ENCODE measurements around the gene SEL1L2. TPM values are rescaled to one million over a fixed set of nuclear protein-coding genes. Genes with fewer than 3 reads are reported as not detected.

The SEL1L2 gene
- total RNA-seq, 1 donor from 2014 or later: not detected

DNA sequence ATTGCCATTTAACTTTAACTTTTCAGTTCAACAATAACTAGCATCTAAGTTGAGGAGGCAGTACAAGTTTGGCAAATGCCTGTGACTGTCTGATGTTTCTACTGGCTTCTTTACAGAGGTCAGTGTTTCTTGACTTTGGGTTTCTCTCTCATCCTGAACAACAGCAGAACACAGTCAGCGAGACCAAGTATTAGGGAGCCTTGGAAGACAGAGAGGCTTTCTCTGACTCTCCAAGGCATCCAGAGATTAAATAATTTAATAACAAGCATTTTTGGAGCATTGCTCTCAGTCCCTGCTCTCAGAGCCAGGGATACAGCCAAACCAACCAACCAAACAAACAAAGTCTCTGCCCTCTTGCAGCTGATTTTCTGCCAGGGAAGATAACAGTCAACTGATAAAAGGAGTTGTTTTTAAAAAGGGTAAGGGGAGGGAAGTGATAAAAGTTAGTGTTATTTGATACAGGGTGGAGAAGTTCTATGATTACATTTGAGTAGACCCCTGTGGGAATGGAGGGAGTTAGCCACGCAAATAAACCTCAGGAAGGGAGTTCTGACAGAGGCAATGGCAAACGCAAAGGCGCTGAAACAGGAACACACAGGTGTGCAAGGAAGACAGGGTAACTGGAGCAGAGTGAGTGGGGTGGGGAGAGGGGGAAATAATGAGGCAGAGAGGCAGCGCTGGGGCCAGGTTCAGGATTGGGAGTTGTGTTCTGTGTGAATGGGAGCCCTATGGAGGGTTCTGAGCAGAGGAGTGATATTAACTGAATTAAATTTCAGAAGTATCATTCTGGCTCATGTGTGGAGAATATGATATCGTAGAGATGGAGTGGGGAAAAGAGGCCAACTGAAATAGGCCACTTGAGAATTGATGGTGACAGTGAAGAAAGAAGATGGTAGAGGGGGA, 55.2 kb downstream of the SEL1L2 start:
- H3K4me1 ChIP-seq: peaks cover 5% of the 10 kb centered on the region
- no peak overlapping the region for H3K4me3 ChIP-seq
- TF ChIP-seq POLR2A (IDR thresholded peaks at IDR 0.05) (no peak), POLR2AphosphoS5 (IDR thresholded peaks at IDR 0.05; ENCODE audit: insufficient read depth in 1 of 2, low read depth in 1 of 2) (no peak)
- TF ChIP-seq, protein P1, sequence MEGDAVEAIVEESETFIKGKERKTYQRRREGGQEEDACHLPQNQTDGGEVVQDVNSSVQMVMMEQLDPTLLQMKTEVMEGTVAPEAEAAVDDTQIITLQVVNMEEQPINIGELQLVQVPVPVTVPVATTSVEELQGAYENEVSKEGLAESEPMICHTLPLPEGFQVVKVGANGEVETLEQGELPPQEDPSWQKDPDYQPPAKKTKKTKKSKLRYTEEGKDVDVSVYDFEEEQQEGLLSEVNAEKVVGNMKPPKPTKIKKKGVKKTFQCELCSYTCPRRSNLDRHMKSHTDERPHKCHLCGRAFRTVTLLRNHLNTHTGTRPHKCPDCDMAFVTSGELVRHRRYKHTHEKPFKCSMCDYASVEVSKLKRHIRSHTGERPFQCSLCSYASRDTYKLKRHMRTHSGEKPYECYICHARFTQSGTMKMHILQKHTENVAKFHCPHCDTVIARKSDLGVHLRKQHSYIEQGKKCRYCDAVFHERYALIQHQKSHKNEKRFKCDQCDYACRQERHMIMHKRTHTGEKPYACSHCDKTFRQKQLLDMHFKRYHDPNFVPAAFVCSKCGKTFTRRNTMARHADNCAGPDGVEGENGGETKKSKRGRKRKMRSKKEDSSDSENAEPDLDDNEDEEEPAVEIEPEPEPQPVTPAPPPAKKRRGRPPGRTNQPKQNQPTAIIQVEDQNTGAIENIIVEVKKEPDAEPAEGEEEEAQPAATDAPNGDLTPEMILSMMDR (IDR thresholded peaks at IDR 0.05): no peak
- no peaks in the 10 kb centered on the region for H3K9me3 ChIP-seq
- no peak overlapping the region for H3K27ac ChIP-seq
- no peak for DNase-seq (ENCODE audit: extremely low spot score in 2 of 2)
- H3K36me3 ChIP-seq: no peaks in the 10 kb centered on the region
- intact Hi-C loops (cut with DNase I): no loop called here
- H3K27me3 ChIP-seq: no peaks in the 10 kb centered on the region

DNA sequence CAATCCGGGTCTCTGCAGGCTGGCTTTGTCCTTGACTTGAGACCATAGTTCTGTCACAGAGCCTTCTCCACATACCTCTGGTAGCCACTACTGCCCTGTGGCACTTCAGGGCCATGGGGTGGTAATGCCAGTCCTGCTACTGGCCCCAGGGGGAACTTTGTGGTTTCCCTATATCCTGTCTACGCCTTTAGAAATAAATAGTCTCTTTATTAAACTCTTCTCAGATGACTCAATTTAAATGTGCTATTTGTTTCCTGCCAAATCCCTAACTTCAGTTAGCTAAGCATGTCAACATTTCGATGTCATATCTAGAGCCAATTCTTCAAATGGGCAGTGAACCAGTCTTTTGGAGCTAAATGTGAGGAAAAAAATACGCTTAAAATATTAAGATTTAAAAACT, 60.1 kb downstream of the SEL1L2 start:
- intact Hi-C loops (cut with DNase I): no loop called here

DNA sequence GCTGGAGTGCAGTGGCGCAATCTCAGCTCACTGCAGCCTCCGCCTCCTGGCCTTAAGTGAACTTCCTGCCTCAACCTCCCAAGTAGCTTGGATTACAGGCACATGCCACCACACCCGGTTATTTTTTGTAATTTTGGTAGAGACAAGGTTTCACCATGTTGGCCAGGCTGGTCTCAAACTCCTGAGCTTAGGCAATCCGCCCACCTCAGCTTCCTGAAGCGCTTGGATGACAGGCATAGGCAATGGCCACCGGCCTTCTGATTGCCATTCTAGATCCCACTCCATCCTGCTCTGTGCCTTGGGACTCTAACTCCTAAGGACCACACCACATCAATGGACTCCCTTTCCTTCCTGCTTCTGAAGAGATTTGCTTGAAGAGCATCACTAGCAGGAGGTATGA, 60.6 kb downstream of the SEL1L2 start:
- Histone ChIP-seq H3K4me3 (no peak overlapping the region), H3K27me3 (no peaks in the 10 kb centered on the region), H3K9me3 (no peaks in the 10 kb centered on the region), H3K27ac (no peak overlapping the region), H3K4me1 (peaks cover 6% of the 10 kb centered on the region), H3K36me3 (no peaks in the 10 kb centered on the region)
- TF ChIP-seq, protein P1 (IDR thresholded peaks at IDR 0.05): no peak
- TF ChIP-seq POLR2A (IDR thresholded peaks at IDR 0.05) (no peak), POLR2AphosphoS5 (IDR thresholded peaks at IDR 0.05; ENCODE audit: insufficient read depth in 1 of 2, low read depth in 1 of 2) (no peak)
- intact Hi-C loops (cut with DNase I): no loop called here
- no peak for DNase-seq (ENCODE audit: extremely low spot score in 2 of 2)

More for the DNA sequence above, 60.1 kb downstream of the SEL1L2 start:
- Histone ChIP-seq H3K36me3 (no peaks in the 10 kb centered on the region), H3K4me1 (peaks cover 6% of the 10 kb centered on the region), H3K27me3 (no peaks in the 10 kb centered on the region), H3K9me3 (no peaks in the 10 kb centered on the region), H3K4me3 (no peak overlapping the region), H3K27ac (no peak overlapping the region)
- no peak for DNase-seq (ENCODE audit: extremely low spot score in 2 of 2)
- TF ChIP-seq POLR2AphosphoS5 (IDR thresholded peaks at IDR 0.05; ENCODE audit: insufficient read depth in 1 of 2, low read depth in 1 of 2) (no peak), POLR2A (IDR thresholded peaks at IDR 0.05) (no peak)
- TF ChIP-seq, protein P1 (IDR thresholded peaks at IDR 0.05): no peak

DNA sequence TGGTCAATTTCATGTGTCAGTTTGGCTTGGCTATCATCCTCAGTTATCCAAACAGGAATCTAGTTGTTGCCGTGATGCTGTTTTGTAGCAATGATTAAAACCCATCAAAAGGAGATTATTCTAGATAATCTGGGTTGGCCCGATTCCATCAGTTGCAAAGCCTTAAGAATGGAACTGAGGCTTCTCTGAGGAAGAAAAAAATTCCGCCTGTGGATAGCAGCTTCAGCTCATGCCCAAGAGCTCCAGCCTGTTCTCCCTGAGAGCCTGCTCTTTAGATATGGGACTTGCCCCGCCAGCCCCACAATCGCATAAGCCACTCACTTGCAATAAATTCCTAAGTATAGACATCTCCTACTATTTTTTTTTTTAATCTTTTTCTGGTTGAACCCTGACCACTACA, 61.5 kb downstream of the SEL1L2 start:
- Histone ChIP-seq H3K27me3 (no peaks in the 10 kb centered on the region), H3K4me3 (no peak overlapping the region), H3K36me3 (no peaks in the 10 kb centered on the region), H3K9me3 (no peaks in the 10 kb centered on the region), H3K27ac (no peak overlapping the region), H3K4me1 (peaks cover 6% of the 10 kb centered on the region)
- TF ChIP-seq POLR2A (IDR thresholded peaks at IDR 0.05): no peak
- no peak for TF ChIP-seq POLR2AphosphoS5 (IDR thresholded peaks at IDR 0.05; ENCODE audit: insufficient read depth in 1 of 2, low read depth in 1 of 2)
- TF ChIP-seq, protein P1 (IDR thresholded peaks at IDR 0.05): no peak
- DNase-seq (ENCODE audit: extremely low spot score in 2 of 2): no peak
- intact Hi-C loops (cut with DNase I): no loop called here

DNA sequence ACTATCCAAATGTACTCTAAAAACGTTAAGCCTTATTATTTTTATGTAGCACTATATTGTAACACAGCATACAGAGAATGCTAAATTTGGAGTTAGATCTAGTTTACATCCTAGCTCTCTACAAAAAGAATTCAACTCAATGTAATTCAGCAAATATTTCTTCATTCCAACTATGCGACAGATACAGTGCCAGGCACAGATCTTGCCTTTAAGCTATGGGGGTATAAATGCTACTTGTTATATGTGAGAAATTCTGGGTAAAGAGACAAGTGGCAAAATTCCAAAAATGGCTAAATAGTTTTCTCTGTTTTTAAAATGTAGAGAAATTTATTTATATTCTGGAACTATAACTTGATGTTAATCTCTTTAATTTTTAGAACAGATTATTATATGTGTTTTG, 63.2 kb downstream of the SEL1L2 start:
- Histone ChIP-seq H3K4me3 (no peak overlapping the region), H3K9me3 (no peaks in the 10 kb centered on the region), H3K36me3 (no peaks in the 10 kb centered on the region), H3K4me1 (peaks cover 6% of the 10 kb centered on the region), H3K27ac (no peak overlapping the region), H3K27me3 (no peaks in the 10 kb centered on the region)
- no peak for DNase-seq (ENCODE audit: extremely low spot score in 2 of 2)
- intact Hi-C loops (cut with DNase I): no loop called here
- TF ChIP-seq POLR2A (IDR thresholded peaks at IDR 0.05) (no peak), POLR2AphosphoS5 (IDR thresholded peaks at IDR 0.05; ENCODE audit: insufficient read depth in 1 of 2, low read depth in 1 of 2) (no peak)
- TF ChIP-seq, protein P1 (IDR thresholded peaks at IDR 0.05): no peak

All from vagina (tissue), 2 donors.